Stomach (tissue), 4 donors: ENCODE data around the gene GPR15.

ENCODE experiments used
- CTCF ChIP-seq, 7 experiments: fragments of 450-650 bp in 4 of 7; fragments of 200-600 bp in 3 of 7; sonication (generic) in 3 of 7; IDR thresholded peaks; one replicate each; pipeline ENCODE4 v1.5.1; 2016 to 2019; ENCODE audit warnings: antibody characterized with exemption in 7 of 7, control low read depth in 2 of 7, mild to moderate bottlenecking in 1 of 7
- EP300 ChIP-seq: sonication (generic); formaldehyde crosslinking; IDR thresholded peaks from one replicate; pipeline ENCODE4 v1.6.1; 2017; ENCODE audit warnings: antibody characterized with exemption
- POLR2AphosphoS5 ChIP-seq, 3 donors: sonication (generic); formaldehyde crosslinking; IDR thresholded peaks; one replicate each; pipeline ENCODE4 v1.6.1; 2016; ENCODE audit warnings: antibody characterized with exemption in 3 of 3

- TF ChIP-seq POLR2AphosphoS5 (IDR thresholded peaks at IDR 0.05) = no peak
- no peak for TF ChIP-seq CTCF (IDR thresholded peaks at IDR 0.05)
- no peak for TF ChIP-seq EP300
These were observed 30.1 kb downstream of the GPR15 start for GRCh38 chr3:98561727-98562521.
